Effector CD8-positive, alpha-beta T cell (primary cell): ENCODE measurements around the gene TMEM232.
"Not testable (repeated sequence)": the region's sequence is repeated elsewhere in the genome, so short reads cannot be mapped to it uniquely, and the experiment has no call there.

Source experiments
- DNase-seq: peaks from one replicate; lab custom pipeline; 2025; lab: John Stamatoyannopoulos, UW

The TMEM232 gene

GRCh38 chr5:110707260-110707844 is 19.1 kb downstream of the TMEM232 start:
- DNase-seq = no peak

DNA sequence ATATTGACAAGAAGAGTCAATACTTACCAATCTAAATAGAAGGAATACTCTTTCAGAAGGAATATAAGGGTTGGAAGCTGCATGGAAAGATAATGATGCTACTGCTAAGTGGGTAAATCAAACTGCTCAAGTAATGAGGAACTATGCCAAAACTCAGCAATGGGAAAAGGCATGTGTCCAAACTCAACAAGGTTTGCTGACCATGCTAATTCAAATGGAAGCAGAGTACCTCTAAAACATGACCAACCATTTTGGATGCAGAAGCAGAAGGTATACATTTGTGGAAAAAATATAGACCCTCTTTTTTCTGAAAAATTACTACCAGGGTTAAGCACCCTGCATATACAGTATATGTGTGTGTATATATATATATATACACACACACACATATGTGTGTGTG is 21.1 kb downstream of the TMEM232 start:
- no peak for DNase-seq

DNA sequence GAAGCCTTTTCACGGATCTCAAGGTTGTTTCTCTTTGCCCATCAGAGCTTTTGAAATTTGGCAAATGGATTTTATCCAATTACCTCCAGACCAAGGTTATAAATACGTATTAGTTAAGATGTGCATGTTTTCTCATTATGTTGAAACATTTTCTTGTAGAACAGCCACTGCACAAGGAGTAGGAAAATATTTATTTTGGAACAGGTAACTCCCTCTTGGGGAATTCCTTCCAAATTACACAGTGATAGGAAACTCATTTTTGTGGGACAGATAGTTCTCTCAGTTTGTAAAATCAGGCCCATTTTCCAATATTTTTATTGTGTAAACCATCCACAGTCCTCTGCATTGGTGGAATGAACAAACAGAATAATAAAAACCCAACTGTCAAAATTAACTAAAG is 23.0 kb downstream of the TMEM232 start:
- no peak for DNase-seq

GRCh38 chr5:110702704-110703103 is 23.8 kb downstream of the TMEM232 start:
- no peak for DNase-seq

DNA sequence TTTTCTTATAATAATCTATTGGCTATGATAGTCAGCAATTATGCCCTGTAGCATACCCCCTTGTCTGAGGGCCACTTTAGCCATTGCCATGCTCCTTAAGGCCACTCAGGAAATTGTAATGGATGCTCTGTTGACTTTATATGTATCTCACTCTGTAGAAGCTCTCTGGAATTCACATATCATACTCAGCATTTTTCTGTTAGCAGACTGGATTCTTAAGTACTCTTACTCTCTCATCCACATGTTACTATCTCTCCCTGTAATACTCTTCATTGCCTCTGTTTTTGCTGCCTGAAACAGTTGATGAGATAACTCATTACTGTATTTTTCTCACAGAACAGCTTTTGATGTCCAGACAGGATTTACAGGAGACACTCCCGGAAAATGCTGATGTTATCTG is 24.2 kb downstream of the TMEM232 start:
- no peak for DNase-seq

DNA sequence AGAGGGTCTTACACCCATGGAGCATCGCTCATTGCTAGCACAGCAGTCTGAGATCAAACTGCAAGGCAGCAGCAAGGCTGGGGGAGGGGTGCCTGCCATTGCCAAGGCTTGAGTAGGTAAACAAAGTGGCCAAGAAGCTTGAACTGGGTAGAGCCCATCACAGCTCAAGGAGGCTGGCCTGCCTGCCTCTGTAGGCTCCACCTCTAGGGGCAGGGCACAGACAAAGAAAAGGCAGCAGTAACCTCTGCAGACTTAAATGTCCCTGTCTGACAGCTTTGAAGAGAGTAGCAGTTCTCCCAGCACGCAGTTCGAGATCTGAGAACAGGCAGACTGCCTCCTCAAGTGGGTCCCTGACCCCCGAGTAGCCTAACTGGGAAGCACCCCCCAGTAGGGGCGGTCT is 33.8 kb downstream of the TMEM232 start:
- not testable (repeated sequence) for DNase-seq

DNA sequence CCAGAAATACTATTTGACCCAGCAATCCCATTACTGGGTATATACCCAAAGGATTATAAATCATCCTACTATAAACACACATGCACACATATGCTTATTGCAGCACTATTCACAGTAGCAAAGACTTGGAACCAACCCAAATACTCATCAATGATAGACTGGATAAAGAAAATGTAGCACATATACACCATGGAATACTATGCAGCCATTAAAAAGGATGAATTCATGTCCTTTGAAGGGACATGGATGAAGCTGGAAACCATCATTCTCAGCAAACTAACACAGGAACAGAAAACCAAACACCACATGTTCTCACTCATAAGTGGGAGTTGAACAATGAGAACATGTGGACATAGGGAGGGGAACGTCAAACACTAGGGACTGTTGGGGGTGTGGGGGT is 35.9 kb downstream of the TMEM232 start:
- not testable (repeated sequence) for DNase-seq

- no peak for DNase-seq
Measured at GRCh38 chr5:110687485-110687884, 39.0 kb downstream of the TMEM232 start.

- DNase-seq = no peak
Measured at GRCh38 chr5:110686270-110686669, 40.2 kb downstream of the TMEM232 start.

- DNase-seq = no peak
Measured at GRCh38 chr5:110681953-110682352, 44.5 kb downstream of the TMEM232 start.

DNA sequence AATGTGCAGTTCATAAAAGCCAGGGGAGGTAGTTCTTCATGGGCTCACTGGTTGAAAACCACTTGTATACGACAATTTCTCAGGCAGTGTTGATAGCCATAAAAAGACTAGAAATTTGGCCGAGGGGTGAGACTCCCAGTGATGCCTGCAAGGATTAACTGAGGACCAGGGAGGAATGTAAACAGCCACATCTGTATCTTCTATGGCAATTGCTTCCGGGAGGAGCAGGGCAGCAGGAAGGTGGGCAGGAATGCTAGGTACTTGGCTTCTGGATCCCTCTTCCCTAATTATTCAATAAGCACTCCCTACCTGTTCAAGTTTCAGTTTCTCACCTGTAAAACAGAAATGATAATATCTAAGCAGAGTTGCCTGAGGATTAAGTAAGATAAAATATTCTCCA is 45.4 kb downstream of the TMEM232 start:
- no peak for DNase-seq

DNA sequence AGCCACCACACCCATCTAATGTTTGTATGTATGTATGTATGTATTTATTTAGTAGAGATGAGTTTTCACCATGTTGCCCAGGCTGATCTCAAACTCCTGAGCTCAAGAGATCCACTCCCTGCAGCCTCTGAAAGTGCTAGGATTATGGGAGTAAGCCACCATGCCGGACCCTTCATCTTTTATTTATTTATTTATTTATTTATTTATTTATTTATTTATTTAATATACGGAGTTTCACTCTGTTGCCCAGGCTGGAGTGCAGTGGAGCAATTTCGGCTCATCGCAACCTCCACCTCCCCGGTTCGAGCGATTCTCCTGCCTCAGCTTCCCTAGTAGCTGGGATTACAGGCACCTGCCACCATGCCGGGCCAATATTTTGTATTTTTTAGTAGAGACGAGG is 49.9 kb downstream of the TMEM232 start:
- not testable (repeated sequence) for DNase-seq

GRCh38 chr5:110665184-110665726 is 61.2 kb downstream of the TMEM232 start:
- DNase-seq = no peak

DNA sequence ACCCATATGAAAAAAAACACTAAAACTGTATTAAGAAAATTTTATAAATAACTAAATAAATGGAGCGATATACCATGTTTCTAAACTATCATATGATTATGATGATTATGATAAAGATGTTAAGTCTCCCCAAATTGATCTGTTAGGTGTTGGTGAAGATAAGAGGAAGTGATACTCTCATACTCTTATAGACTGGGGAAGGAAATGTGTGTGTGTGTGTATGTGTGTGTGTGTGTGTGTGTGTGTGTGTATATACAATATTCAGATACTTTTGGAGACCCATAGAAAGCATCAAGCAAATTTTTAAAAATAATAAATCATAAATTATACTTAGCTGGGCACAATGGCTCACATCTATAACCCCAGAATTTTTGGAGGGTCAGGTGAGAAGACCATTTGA is 62.9 kb downstream of the TMEM232 start:
- DNase-seq = no peak

DNA sequence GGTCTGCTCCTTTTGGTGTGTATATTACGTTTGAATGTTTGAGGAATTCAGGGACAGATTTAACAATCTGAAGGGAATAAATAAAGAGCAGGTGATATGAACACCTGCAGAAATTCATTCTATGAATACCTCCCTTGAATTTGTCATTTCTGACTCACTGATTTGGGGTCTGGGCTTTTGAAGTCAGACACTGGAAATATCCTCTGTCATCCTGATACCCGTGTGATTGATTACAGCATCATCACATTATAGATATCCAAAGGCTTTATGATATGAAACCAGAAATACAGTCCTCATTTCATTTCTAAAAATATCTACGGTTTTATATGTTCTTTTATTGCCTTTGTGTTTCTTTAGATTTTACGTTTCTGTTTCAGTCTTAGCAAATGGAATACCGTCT is 68.5 kb downstream of the TMEM232 start:
- DNase-seq = no peak

- DNase-seq = no peak
Measured at GRCh38 chr5:110653231-110653970, 73.1 kb downstream of the TMEM232 start.

DNA sequence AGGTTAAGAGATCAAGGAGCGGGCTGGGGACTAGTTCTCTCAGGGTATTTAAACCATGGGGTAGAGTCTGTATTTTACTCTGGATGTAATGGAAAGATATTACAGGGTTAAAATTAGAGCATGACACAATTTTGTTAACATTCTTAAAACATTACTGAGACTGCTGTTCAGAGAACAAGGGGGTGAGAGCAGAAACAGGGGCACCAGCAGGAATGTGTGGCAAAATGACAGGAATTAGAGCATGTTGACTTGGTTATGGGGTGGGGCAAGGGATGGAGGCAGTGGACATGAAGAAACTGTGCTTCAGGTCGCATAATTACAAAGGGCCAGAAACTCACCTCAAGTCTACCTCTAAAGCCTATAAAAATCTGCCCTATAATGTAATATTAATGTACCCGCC is 75.0 kb downstream of the TMEM232 start:
- no peak for DNase-seq

GRCh38 chr5:110644357-110644756 is 82.1 kb downstream of the TMEM232 start:
- DNase-seq = no peak

GRCh38 chr5:110638970-110639902 is 87.2 kb downstream of the TMEM232 start:
- DNase-seq = no peak

- no peak for DNase-seq
Measured at GRCh38 chr5:110634475-110634874, 92.0 kb downstream of the TMEM232 start.

DNA sequence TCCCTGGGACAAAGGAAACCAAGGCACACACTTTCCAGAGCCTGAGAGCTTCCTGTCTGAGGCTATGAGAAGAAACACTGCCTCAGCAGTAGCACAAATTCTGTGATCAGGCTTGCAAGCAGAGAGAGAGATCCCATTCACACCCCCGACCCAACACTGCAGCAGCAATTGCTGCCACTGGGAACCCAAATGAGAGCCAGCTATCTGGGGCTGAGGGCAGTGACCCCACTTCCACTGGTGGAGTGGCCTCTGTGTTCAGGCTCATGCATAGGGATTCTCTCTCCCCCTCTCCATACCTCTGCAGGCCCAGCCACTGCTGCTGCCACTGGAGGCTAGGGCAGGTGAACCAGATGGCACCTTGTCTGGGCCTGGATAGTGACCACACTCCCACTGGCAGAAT is 95.2 kb downstream of the TMEM232 start:
- DNase-seq = no peak

- DNase-seq = no peak
Measured at GRCh38 chr5:110630350-110630749, 96.1 kb downstream of the TMEM232 start.
